ENCODE data around the gene GLYATL1. TPM values are rescaled to one million over a fixed set of nuclear protein-coding genes. Genes with fewer than 3 reads are reported as not detected.

GLYATL1 gene
- total and polyA plus RNA-seq, 2 of the 8 experiments (the other 6 are each of a cell fraction or from before 2014, with no cell fraction given) = 8.6 to 10.7 TPM

GRCh38 chr11:58927393-58928106 is 11.7 kb upstream of the GLYATL1 start (continued):
- TF ChIP-seq CHD7 (IDR thresholded peaks at IDR 0.05; ENCODE audit: insufficient replicate concordance, low read length) = no peak
- peak; percentile 34; the same call in 1 of the 2 replicates for TF ChIP-seq RBBP5 (IDR thresholded peaks at IDR 0.05; ENCODE audit: borderline replicate concordance, low read depth, low read length)
- no peak for TF ChIP-seq MAFK (IDR thresholded peaks at IDR 0.05; ENCODE audit: low read depth, low read length)
- no peak for TF ChIP-seq CHD1 (IDR thresholded peaks at IDR 0.05; ENCODE audit: low read depth, low read length)
- no peak for TF ChIP-seq SAP30 (IDR thresholded peaks at IDR 0.05; ENCODE audit: insufficient read depth, insufficient replicate concordance, low read length)
- TF ChIP-seq JUN (IDR thresholded peaks at IDR 0.05; ENCODE audit: low read depth, low read length) = no peak
- TF ChIP-seq SIN3A (conservative IDR thresholded peaks at IDR 0.05 in 1 of 2, IDR thresholded peaks at IDR 0.05 in 1 of 2; ENCODE audit: low read depth in 1 of 2, low read length in 2 of 2) = 0 out of 4 replicates have a peak, but pooled peaks of 1 of the 2 experiments have one; percentile 18
- 0 out of 2 replicates have a peak, but pooled peaks have one; percentile 68 for TF ChIP-seq YY1 (IDR thresholded peaks at IDR 0.05; ENCODE audit: low read depth, low read length)
- TF ChIP-seq NRF1 (IDR thresholded peaks at IDR 0.05; ENCODE audit: low read depth, low read length) = no peak
- TF ChIP-seq TBP (IDR thresholded peaks at IDR 0.05; ENCODE audit: low read depth, low read length) = 0 out of 2 replicates have a peak, but pooled peaks have one; percentile 47
